Activated naive CD4-positive, alpha-beta T cell treated with anti-CD3 and anti-CD28 coated beads, Interleukin-2, amount 10 ng/mL, durations not matched to agents 7 days and 5 days (primary cell): ENCODE results near the gene TTLL3.
"Not testable (repeated sequence)": the region's sequence is repeated elsewhere in the genome, so short reads cannot be mapped to it uniquely, and the experiment has no call there.

Source experiments
- CTCF ChIA-PET: fragments of 350-600 bp; sonication (Branson Sonifier 250); formaldehyde crosslinking; loops from one replicate; lab custom pipeline; 2021; ENCODE audit warnings: antibody characterized with exemption; lab: Charles Lee
- DNase-seq: peaks from one replicate; pipeline ENCODE4 v3.0.0-alpha.2; 2020
- H3K27ac Mint-ChIP-seq: one replicate; pipeline ENCODE4 v1.8.0; 2021; ENCODE audit warnings: mild to moderate bottlenecking, moderate library complexity, mixed read lengths
- H3K27me3 Mint-ChIP-seq: one replicate; pipeline ENCODE4 v1.8.0; 2021; ENCODE audit warnings: mild to moderate bottlenecking, mixed read lengths
- H3K36me3 Mint-ChIP-seq: one replicate; pipeline ENCODE4 v1.8.0; 2021; ENCODE audit warnings: mixed read lengths
- H3K4me1 Mint-ChIP-seq: one replicate; pipeline ENCODE4 v1.8.0; 2021; ENCODE audit warnings: mixed read lengths
- H3K4me3 Mint-ChIP-seq: one replicate; pipeline ENCODE4 v1.8.0; 2021; ENCODE audit warnings: mild to moderate bottlenecking, moderate library complexity, mixed read lengths
- H3K9me3 Mint-ChIP-seq: one replicate; pipeline ENCODE4 v1.8.0; 2021; ENCODE audit warnings: mixed read lengths

The TTLL3 gene, protein sequence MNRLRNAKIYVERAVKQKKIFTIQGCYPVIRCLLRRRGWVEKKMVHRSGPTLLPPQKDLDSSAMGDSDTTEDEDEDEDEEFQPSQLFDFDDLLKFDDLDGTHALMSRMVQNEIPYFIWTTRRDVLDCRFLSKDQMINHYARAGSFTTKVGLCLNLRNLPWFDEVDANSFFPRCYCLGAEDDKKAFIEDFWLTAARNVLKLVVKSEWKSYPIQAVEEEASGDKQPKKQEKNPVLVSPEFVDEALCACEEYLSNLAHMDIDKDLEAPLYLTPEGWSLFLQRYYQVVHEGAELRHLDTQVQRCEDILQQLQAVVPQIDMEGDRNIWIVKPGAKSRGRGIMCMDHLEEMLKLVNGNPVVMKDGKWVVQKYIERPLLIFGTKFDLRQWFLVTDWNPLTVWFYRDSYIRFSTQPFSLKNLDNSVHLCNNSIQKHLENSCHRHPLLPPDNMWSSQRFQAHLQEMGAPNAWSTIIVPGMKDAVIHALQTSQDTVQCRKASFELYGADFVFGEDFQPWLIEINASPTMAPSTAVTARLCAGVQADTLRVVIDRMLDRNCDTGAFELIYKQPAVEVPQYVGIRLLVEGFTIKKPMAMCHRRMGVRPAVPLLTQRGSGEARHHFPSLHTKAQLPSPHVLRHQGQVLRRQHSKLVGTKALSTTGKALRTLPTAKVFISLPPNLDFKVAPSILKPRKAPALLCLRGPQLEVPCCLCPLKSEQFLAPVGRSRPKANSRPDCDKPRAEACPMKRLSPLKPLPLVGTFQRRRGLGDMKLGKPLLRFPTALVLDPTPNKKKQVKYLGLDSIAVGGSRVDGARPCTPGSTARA

GRCh38 chr3:9809615-9810432, at the start of gene TTLL3:
TTLL3 (plus strand) TSS chr3:9810262; CDS start chr3:9810662, 400 bp downstream.
- H3K27ac Mint-ChIP-seq = peak within 1 kb of the TSS; percentile 96
- H3K4me1 Mint-ChIP-seq = peaks cover 47% of the 10 kb centered on the region
- CTCF ChIA-PET = interaction anchor here (0.9 to 1.2 kb wide), 3 partner anchors 19 to 28 kb away, joined by 3 to 4 read pairs (median 3); no protein-coding TSS in a partner anchor
- DNase-seq = peak; percentile 67
- H3K9me3 Mint-ChIP-seq = no peaks in the 10 kb centered on the region
- peak within 1 kb of the TSS; percentile 85 for H3K4me3 Mint-ChIP-seq
- peaks cover 44% of the 10 kb centered on the region for H3K36me3 Mint-ChIP-seq
- no peaks in the 10 kb centered on the region for H3K27me3 Mint-ChIP-seq

DNA sequence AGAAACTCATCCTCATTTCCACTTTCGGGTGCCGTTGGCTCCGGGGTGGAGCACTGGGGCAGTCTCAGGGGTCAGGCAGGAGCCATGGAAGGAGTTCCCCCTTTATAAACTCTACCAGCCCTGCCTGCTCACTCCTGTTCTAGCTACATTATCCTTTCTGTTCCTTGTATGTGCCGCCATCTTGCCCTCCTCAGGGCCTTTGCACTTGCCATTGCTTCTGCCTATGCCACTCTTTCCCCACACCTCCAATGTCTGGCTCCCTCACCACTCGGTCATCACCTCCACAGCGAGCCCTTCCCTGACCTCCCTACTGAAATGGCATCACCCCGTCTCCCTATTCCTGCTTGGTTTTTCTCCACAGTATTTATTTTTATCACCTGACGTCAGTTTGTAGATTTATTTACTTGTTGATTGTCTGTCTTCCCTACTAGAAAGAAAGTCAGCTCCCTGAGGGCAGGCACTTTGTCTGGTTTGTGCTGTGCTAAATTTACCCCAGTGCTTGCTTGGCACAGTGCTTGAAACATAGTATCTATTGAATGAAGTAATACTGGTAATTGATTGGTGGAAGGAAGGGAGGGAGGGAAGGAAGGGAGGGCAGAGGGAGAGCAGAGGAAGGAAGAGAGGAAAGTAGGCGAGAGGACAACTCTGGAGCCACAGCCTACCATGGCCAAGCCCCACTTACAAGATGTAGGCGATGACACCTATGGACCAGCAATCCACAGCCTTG, 49.1 kb upstream of the TTLL3 start:
- CTCF ChIA-PET = no interaction called here
- Mint-ChIP-seq H3K27ac (no peak overlapping the region), H3K27me3 (no peaks in the 10 kb centered on the region), H3K4me1 (no peaks in the 10 kb centered on the region), H3K36me3 (peaks cover 45% of the 10 kb centered on the region), H3K4me3 (no peak overlapping the region), H3K9me3 (no peaks in the 10 kb centered on the region)
- DNase-seq = no peak

DNA sequence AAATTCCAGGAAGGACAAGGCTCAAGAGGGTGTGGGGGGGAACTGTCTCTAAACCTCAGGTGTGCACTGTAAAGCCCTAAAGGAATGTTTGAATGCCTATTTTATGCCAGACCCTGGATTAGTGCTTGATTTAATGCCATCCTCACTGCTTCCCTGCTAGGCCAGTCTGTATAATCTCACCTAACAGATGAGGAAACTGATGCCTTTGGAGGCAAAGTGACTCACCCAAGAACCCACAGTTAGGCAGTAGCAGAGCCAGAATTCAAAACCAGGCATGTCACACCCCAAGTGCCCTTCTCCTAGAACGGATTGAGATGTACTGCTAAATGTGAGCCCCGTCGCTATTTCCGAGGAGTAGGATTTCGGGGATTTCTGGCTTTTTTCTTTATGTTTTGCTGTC, 48.1 kb upstream of the TTLL3 start:
- no peak overlapping the region for H3K4me3 Mint-ChIP-seq
- CTCF ChIA-PET = no interaction called here

DNA sequence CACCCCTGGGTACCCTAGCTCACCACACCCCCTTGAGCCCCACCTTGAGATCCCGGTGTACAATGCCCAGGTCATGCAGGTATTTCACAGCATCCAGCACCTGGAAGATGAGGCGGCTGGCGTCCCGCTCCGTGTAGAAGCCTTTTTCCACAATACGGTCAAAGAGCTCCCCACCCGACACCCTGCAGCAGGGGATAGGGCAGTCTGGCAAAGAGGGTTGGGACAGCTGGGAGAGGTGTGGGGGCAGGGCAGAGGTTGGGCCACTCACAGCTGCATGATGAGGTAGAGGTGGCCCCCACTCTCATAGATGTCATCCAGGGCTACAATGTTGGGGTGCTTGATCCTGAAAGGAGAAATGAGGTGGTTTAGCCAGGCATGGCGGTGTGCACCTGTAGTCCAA, 47.2 kb upstream of the TTLL3 start:
- CTCF ChIA-PET = no interaction called here
- Mint-ChIP-seq H3K4me3 (no peak overlapping the region), H3K27ac (no peak overlapping the region), H3K4me1 (peaks cover 5% of the 10 kb centered on the region), H3K27me3 (no peaks in the 10 kb centered on the region), H3K36me3 (peaks cover 37% of the 10 kb centered on the region), H3K9me3 (no peaks in the 10 kb centered on the region)
- no peak for DNase-seq

More for the DNA sequence above, 48.1 kb upstream of the TTLL3 start:
- Mint-ChIP-seq H3K9me3 (no peaks in the 10 kb centered on the region), H3K27ac (no peak overlapping the region), H3K36me3 (peaks cover 38% of the 10 kb centered on the region), H3K4me1 (no peaks in the 10 kb centered on the region), H3K27me3 (no peaks in the 10 kb centered on the region)
- DNase-seq = no peak

DNA sequence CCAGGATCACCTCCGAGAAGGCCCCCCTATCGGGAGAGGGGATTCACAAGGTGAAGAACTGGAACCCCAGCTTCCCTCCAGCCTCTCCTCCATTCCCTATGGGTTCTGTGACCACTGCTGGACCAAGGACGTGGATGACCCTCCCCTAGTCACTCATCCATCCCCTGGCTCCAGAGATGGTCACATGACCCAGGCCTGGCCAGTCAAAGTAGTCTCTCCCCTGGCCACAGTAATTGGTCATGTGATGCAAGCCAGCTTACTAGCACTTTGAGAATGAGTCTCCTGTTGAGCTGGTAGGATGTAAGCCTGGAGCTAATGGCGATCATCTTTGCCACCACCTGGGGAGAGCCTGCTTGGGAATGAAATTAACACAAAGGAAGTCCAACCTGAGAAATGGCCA, 44.2 kb upstream of the TTLL3 start:
- Mint-ChIP-seq H3K36me3 (peaks cover 22% of the 10 kb centered on the region), H3K27ac (no peak overlapping the region), H3K4me3 (no peak overlapping the region), H3K27me3 (peaks cover 11% of the 10 kb centered on the region), H3K4me1 (peaks cover 30% of the 10 kb centered on the region), H3K9me3 (no peaks in the 10 kb centered on the region)
- DNase-seq = no peak
- CTCF ChIA-PET = no interaction called here

GRCh38 chr3:9767418-9767817, 42.6 kb upstream of the TTLL3 start:
- H3K9me3 Mint-ChIP-seq = no peaks in the 10 kb centered on the region
- peaks cover 31% of the 10 kb centered on the region for H3K4me1 Mint-ChIP-seq
- no peak overlapping the region for H3K4me3 Mint-ChIP-seq
- DNase-seq = no peak
- H3K27ac Mint-ChIP-seq = no peak overlapping the region
- H3K27me3 Mint-ChIP-seq = peaks cover 13% of the 10 kb centered on the region
- CTCF ChIA-PET = interaction anchor here (1.5 kb wide), 1 partner anchor 14 kb away, joined by 3 read pairs; no protein-coding TSS in a partner anchor
- H3K36me3 Mint-ChIP-seq = peaks cover 18% of the 10 kb centered on the region

DNA sequence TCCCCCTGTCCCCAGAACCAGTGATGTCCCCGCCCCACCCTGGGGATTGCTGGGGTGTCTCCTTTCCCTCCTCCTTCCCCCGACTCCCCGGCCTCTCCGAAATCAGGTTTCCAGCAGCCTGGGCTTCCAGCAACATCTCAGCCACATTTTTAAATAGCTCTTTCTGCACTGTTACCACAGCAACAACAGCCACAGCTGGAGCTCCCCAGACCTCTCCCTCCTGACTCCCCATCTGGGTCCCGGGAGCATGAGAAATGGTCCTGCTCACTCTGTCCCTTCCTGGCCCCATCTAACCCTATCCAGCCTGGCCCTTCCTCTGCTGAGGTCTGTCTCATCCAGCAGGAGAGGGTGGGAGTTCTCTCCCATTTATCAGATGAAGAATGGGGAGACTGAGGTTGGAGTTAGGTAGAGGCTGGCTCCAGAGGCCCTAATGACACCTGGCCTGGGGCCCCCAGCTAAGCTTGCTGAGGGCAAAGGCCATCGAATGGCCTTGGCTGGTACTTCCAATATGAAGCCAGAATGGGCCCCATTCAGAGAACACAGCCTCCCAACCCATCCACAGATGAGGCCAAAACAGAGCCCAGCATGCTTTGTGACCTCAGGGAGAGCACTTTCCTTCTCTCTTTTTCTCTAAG, 41.8 kb upstream of the TTLL3 start:
- H3K27me3 Mint-ChIP-seq = peaks cover 17% of the 10 kb centered on the region
- no peak overlapping the region for H3K4me3 Mint-ChIP-seq
- DNase-seq = no peak
- H3K4me1 Mint-ChIP-seq = peaks cover 31% of the 10 kb centered on the region
- H3K27ac Mint-ChIP-seq = no peak overlapping the region
- H3K9me3 Mint-ChIP-seq = no peaks in the 10 kb centered on the region
- CTCF ChIA-PET = no interaction called here
- peaks cover 18% of the 10 kb centered on the region for H3K36me3 Mint-ChIP-seq

DNA sequence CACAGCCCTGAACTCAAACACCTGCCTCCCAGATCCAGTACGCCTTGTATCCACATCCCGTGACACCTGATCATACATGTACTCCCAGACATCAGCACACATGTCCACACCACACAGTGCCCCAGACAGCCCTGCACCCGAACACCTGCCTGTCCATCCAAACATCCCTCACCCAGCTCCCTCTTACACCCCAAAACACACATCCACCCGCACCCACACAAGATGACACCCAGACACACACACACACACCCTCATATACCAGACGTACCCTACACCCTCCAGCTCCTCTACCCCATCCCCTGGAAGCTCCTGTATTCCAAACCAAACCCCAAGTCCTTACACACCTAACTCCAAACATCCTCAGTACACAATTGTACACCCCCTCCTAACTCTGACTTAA, 41.0 kb upstream of the TTLL3 start:
- DNase-seq = no peak
- Mint-ChIP-seq H3K27ac (peak overlapping the region; percentile 42), H3K4me1 (peaks cover 31% of the 10 kb centered on the region), H3K4me3 (peak overlapping the region; percentile 67), H3K9me3 (no peaks in the 10 kb centered on the region), H3K36me3 (peaks cover 16% of the 10 kb centered on the region), H3K27me3 (peaks cover 17% of the 10 kb centered on the region)
- CTCF ChIA-PET = no interaction called here

DNA sequence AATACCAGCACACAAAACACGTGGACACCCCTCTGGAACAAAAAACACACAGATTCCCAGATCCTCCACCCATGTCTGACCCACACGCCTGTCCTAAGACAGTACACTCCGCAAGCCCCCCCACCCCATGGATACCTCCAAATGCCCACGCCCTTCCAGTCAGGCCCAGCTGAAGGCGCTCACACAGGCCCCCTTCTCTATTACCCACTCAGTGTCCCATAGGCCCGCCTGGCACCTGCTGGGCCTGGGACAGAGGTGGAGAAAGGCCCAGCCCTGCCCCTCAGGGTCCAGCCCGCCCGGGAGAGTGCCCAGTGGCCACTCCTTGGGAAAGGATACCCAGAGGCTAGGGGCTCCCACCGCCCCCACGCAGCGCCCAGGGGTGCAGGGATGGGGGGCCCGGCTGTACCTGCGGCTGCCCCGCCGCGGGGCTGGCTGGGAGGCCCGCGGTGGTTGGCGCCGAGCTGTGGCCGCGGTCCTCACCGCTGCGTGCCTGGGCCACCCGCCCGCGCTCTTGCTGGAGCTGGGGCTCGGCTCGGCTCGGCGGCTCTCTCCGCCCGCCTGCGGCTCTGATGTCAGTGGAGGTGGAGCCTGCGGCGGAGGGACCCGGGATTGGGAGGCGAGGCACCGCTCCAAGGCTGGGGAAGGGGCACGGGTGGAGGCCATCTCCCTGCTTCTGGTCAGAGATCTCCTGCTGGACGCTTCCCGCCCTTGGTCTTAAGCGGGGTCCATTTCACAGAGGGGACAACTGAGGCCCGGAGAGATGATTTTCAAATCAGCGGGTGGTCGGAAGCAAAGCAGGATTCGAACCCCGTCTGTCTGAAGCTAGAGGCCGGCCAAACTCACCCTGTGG, 40.4 kb upstream of the TTLL3 start, which contains the start of gene CAMK1:
Gene CAMK1 (minus strand): TSS at position 522 of the 850 bp plus-strand sequence. CDS start 2,198 bp downstream, outside the sequence.
- peak within 1 kb of the TSS; percentile 42 for H3K27ac Mint-ChIP-seq
- H3K4me3 Mint-ChIP-seq = peak within 1 kb of the TSS; percentile 67
- H3K27me3 Mint-ChIP-seq = peaks cover 17% of the 10 kb centered on the region
- no peaks in the 10 kb centered on the region for H3K9me3 Mint-ChIP-seq
- H3K36me3 Mint-ChIP-seq = peaks cover 16% of the 10 kb centered on the region
- CTCF ChIA-PET = interaction anchor here (0.7 to 0.9 kb wide), 2 partner anchors 13 to 17 kb away, joined by 3 read pairs; no protein-coding TSS in a partner anchor
- H3K4me1 Mint-ChIP-seq = peaks cover 31% of the 10 kb centered on the region
- DNase-seq = peak; percentile 79

GRCh38 chr3:9770276-9770812, 39.7 kb upstream of the TTLL3 start:
- Mint-ChIP-seq H3K27me3 (peaks cover 17% of the 10 kb centered on the region), H3K36me3 (peaks cover 12% of the 10 kb centered on the region), H3K4me1 (peaks cover 31% of the 10 kb centered on the region), H3K4me3 (peak overlapping the region; percentile 67), H3K9me3 (no peaks in the 10 kb centered on the region), H3K27ac (no peak overlapping the region)
- DNase-seq = no peak
- CTCF ChIA-PET = interaction anchor here (0.7 to 0.9 kb wide), 2 partner anchors 12 to 18 kb away, joined by 3 read pairs; no protein-coding TSS in a partner anchor

DNA sequence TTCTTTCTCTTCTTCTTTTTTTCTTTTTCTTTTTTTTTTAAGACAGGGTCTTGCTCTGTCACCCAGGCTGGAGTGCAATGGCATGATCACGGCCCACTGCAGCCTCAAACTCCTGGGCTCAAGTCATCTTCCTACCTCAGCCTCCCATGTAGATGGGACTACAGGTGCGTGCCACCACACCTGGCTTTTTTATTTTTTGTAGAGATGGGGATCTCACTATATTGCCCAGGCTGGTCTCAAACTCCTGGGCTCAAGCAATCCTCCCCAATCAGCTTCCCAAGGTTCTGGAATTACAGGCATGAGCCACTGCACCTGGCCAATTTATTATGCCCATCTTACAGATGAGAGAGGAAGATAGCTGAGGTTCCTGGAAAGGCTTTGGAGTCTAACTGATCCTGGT, 39.1 kb upstream of the TTLL3 start:
- DNase-seq, CTCF ChIA-PET, H3K9me3 Mint-ChIP-seq, H3K27ac Mint-ChIP-seq, H3K36me3 Mint-ChIP-seq: not testable (repeated sequence)
- peak overlapping the region; percentile 48 for H3K4me3 Mint-ChIP-seq
- peaks cover 17% of the 10 kb centered on the region for H3K27me3 Mint-ChIP-seq
- H3K4me1 Mint-ChIP-seq = peaks cover 31% of the 10 kb centered on the region
